ENCODE measurements around the gene SGPL1. TPM values are rescaled to one million over a fixed set of nuclear protein-coding genes. Genes with fewer than 3 reads are reported as not detected.

The SGPL1 gene
- polyA plus RNA-seq, 1 donor from 2014 or later = 33.4 TPM

GRCh38 chr10:70927189-70927943 lies 111.6 kb downstream of the SGPL1 start:
- Histone ChIP-seq H3K27ac (ENCODE audit: low read length) (no peak overlapping the region), H4K20me1 (ENCODE audit: insufficient read depth) (no peaks in the 10 kb centered on the region), H3K27me3 (ENCODE audit: insufficient read depth, low read depth, low read length) (no peaks in the 10 kb centered on the region), H2AFZ (ENCODE audit: low read depth, low read length) (no peak overlapping the region), H3K36me3 (ENCODE audit: insufficient read depth, low read length) (no peaks in the 10 kb centered on the region), H3F3A (ENCODE audit: insufficient read depth, low read length, poor library complexity, severe bottlenecking) (no peaks in the 10 kb centered on the region), H3K9me3 (ENCODE audit: low read length) (no peaks in the 10 kb centered on the region), H3K4me3 (ENCODE audit: low read length) (no peak overlapping the region), H3K9me2 (ENCODE audit: insufficient read depth, low read length) (no peaks in the 10 kb centered on the region), H3K4me2 (ENCODE audit: low read length) (no peak overlapping the region), H3K79me2 (replicated peaks; ENCODE audit: insufficient read depth, low read length) (no peaks in the 10 kb centered on the region), H3K9ac (ENCODE audit: low read length) (no peak overlapping the region)
- no peak for TF ChIP-seq TAF1 (IDR thresholded peaks at IDR 0.05; ENCODE audit: low read depth)
- TF ChIP-seq EZH2 (IDR thresholded peaks at IDR 0.05; ENCODE audit: borderline replicate concordance, insufficient read depth, low read length, poor library complexity, severe bottlenecking) = no peak
- TF ChIP-seq EP300 (conservative IDR thresholded peaks at IDR 0.05; ENCODE audit: poor library complexity, severe bottlenecking) = no peak
- TF ChIP-seq RAD21 (conservative IDR thresholded peaks at IDR 0.05) = no peak
- TF ChIP-seq MXI1 (conservative IDR thresholded peaks at IDR 0.05; ENCODE audit: poor library complexity, severe bottlenecking) = no peak
- TF ChIP-seq SMC3 (conservative IDR thresholded peaks at IDR 0.05; ENCODE audit: poor library complexity) = no peak
- no peak for TF ChIP-seq CTCF (IDR thresholded peaks at IDR 0.05; ENCODE audit: poor library complexity, severe bottlenecking)
- TF ChIP-seq REST (IDR thresholded peaks at IDR 0.05; ENCODE audit: borderline replicate concordance) = no peak
- TF ChIP-seq POLR2AphosphoS5 (IDR thresholded peaks at IDR 0.05) = no peak

GRCh38 chr10:70928140-70928539 lies 112.4 kb downstream of the SGPL1 start:
- H3K36me3 ChIP-seq (ENCODE audit: insufficient read depth, low read length) = no peaks in the 10 kb centered on the region
- no peaks in the 10 kb centered on the region for H3K9me3 ChIP-seq (ENCODE audit: low read length)
- no peaks in the 10 kb centered on the region for H4K20me1 ChIP-seq (ENCODE audit: insufficient read depth)
- no peak overlapping the region for H2AFZ ChIP-seq (ENCODE audit: low read depth, low read length)
- H3K4me3 ChIP-seq (ENCODE audit: low read length) = no peak overlapping the region
- H3K9me2 ChIP-seq (ENCODE audit: insufficient read depth, low read length) = no peaks in the 10 kb centered on the region
- H3K27me3 ChIP-seq (ENCODE audit: insufficient read depth, low read depth, low read length) = no peaks in the 10 kb centered on the region
- no peak for TF ChIP-seq TAF1 (IDR thresholded peaks at IDR 0.05; ENCODE audit: low read depth)
- TF ChIP-seq RAD21 (conservative IDR thresholded peaks at IDR 0.05) = no peak
- TF ChIP-seq MXI1 (conservative IDR thresholded peaks at IDR 0.05; ENCODE audit: poor library complexity, severe bottlenecking) = no peak
- no peak for TF ChIP-seq POLR2AphosphoS5 (IDR thresholded peaks at IDR 0.05)
- no peak for TF ChIP-seq CTCF (IDR thresholded peaks at IDR 0.05; ENCODE audit: poor library complexity, severe bottlenecking)
- TF ChIP-seq REST (IDR thresholded peaks at IDR 0.05; ENCODE audit: borderline replicate concordance) = no peak
- TF ChIP-seq SMC3 (conservative IDR thresholded peaks at IDR 0.05; ENCODE audit: poor library complexity) = no peak
- TF ChIP-seq EP300 (conservative IDR thresholded peaks at IDR 0.05; ENCODE audit: poor library complexity, severe bottlenecking) = no peak
- TF ChIP-seq EZH2 (IDR thresholded peaks at IDR 0.05; ENCODE audit: borderline replicate concordance, insufficient read depth, low read length, poor library complexity, severe bottlenecking) = no peak
- no peak overlapping the region for H3K4me2 ChIP-seq (ENCODE audit: low read length)
- no peak overlapping the region for H3K9ac ChIP-seq (ENCODE audit: low read length)
- no peak overlapping the region for H3K27ac ChIP-seq (ENCODE audit: low read length)
- no peaks in the 10 kb centered on the region for H3K79me2 ChIP-seq (replicated peaks; ENCODE audit: insufficient read depth, low read length)
- H3F3A ChIP-seq (ENCODE audit: insufficient read depth, low read length, poor library complexity, severe bottlenecking) = no peaks in the 10 kb centered on the region

Data from neural cell (in vitro differentiated cells).